GM15510 (cell line): Measurements from ENCODE around the gene GALNT7.

Experiments
- POLR2A ChIP-seq: IDR thresholded peaks from 3 replicates; pipeline ENCODE4 v1.6.1; 2011; ENCODE audit warnings: borderline replicate concordance; ENCODE audit not compliant: insufficient read length; ENCODE audit errors: extremely low read depth

Gene GALNT7

DNA sequence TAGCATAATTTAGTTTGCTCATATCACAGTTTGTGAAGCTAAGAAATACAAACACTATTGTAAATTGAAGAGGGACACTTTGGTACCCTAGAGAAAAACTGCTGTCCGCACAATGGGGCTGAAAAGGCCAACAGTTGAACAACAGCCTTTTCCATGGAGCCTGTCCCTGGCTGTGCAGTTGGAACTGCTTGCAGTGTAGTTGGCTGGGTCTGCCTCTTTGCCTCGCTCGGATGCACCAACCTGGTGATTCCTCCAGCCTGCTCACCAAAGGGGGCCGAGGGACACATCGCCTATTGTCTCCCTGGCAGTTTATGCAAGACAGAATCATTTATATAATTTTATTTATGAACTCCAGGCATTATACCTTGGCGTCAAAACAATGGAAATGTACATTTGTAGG, 16.5 kb upstream of the GALNT7 start:
- no peak for TF ChIP-seq POLR2A

DNA sequence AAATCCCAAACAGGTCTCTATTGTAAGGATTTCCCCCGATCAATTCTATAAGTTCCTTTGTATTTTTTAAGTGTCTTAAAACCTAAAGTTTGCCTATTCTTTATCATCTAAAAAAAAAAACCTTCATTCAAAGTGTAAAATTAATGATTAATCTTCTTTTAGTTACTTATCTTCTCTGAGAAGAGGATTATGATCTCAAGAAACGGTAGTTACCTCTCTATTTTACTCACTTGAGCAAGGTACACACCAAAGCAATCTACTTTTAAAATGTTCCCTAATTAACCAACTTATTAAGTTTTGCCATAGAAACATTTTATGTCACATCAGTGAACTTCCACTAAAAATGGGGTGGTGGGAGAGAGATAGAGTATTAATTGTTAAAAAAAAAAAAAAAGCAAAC, 15.2 kb upstream of the GALNT7 start:
- no peak for TF ChIP-seq POLR2A

DNA sequence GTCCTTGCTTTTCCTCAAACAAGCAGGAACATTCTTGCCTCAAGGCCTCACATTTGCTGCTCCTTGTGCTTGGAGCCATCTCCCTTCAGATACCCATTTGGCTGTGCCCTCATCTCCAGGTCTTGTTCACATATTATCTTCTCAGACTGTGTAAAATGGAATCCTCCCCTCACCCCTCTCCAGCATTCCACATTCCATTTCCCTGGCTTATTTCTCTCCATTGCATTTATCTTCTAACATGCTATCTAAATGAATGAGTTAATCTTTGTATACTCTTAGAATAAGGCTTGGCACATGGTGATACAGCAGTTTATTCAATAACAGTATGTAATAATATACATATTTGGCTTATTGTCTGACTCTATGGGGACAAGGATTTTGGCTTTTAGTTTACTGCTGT, 8.8 kb upstream of the GALNT7 start:
- TF ChIP-seq POLR2A, result no peak

DNA sequence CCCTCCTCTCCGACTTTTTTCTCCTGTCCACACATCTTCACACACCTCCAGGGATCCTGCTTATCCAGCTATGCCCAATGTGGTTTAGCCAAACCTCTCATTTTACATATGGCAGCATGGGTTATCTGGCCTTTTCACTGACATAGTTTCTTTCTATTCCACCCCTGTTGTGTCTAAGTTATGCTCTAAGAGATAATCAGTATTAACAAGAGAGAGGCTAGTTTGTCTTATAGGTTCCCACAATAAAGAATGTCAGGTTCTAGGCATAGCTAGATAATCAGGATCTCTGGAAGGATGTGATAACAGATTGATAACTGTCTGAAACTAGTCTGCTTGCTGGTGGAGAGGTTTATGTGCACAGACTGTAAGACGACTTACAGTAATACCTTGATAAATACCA, 7.7 kb upstream of the GALNT7 start:
- TF ChIP-seq POLR2A, result no peak

DNA sequence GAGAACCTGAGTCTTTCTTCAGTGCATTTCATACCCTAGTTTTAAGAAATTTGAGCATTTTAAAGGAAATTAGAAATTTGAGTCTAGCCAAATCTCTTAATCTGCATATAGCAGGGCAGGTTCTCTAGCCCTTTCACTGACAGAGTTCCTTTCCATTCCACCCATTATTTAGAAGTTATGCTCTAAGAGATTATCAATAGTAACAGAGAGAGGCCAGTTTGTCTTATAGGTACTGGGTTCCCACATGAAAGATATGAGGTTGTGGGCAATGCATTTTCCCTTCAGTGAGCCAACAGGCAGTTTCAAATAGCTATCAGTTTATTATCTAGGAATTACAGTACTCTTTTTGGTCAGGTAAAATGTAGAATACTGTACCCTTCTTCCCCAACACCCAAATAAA, 7.3 kb upstream of the GALNT7 start:
- no peak for TF ChIP-seq POLR2A

DNA sequence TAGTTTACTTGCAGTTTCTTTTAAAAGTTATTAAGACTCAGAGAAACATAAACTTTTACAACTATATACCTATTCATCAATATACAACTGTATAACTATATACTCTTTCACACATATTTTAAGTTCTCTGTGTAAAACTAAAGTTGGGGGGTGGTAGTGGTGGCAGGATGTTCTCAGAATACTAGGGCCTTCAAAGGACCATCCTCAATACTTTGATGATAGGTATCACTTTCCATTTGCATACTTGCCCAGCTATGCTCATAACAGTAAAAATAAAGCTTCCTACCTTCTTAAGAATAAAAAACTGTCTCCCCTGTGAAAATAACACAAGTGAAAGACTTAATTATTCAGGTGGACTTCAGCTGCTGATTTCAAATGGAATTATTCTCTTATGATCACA, 2.9 kb upstream of the GALNT7 start:
- TF ChIP-seq POLR2A, result no peak

DNA sequence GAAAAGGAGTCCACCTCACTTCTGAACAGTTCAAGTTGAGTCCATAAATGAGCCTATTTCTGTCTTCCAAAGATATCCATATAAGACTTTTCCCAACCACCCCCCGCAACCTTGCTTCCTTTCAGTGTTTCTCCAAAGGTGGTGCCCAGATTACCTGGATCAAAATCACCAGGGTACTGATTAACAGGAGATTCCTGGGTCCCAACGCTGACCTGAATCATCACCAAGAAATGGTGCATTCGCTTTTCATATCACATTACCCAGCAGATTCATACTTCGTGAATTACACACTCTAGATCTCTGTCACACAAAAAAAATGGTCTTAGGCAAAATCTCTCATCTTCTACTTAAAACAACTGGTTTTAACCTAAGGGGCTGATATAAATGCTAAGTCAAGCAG, 2.1 kb upstream of the GALNT7 start:
- no peak for TF ChIP-seq POLR2A

DNA sequence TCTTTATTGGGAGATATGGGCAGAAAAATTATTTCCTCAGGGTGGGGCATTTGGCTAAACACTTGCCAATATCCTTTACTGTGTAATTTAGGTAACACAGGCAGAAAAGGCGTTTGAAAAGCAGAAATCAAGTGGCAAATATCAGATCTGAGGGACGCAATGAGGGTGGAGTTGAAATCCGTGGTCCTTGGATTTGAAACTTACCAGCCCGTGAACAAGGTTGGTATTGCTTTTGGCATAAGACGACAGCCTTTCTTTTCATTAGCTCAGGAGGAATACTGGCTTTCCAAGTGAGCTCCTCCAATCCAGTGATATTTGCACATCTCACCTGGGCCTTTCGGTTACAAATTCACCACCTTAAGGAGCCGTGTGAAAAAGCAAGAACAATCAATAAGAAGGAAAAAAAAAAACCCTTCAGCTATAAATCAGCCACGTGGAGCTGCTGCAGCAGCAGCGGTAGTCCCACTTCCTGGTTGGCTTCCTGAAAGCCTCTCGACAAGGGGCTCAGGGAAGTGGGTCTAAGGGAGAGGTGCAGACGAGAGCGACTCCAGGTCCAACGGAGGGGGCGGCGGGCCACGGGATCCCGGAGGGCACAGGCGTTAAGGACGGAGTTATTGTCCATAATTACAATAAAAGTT, 734 bp upstream of the GALNT7 start:
- TF ChIP-seq POLR2A, result peak; percentile 28

DNA sequence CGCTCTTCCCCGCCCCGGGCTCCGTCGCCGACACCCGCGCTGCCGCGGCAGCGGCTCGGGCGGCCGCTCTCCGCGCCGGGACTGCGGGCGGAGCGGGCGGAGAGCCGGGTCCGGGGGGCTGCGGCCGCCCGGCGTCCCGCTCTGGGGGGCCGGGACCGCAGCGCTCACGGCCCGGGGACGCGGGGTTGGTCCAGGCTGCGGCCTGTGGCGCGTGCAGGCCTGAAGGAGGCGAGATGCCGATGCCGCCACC, 492 bp downstream of the GALNT7 start:
- no peak for TF ChIP-seq POLR2A

DNA sequence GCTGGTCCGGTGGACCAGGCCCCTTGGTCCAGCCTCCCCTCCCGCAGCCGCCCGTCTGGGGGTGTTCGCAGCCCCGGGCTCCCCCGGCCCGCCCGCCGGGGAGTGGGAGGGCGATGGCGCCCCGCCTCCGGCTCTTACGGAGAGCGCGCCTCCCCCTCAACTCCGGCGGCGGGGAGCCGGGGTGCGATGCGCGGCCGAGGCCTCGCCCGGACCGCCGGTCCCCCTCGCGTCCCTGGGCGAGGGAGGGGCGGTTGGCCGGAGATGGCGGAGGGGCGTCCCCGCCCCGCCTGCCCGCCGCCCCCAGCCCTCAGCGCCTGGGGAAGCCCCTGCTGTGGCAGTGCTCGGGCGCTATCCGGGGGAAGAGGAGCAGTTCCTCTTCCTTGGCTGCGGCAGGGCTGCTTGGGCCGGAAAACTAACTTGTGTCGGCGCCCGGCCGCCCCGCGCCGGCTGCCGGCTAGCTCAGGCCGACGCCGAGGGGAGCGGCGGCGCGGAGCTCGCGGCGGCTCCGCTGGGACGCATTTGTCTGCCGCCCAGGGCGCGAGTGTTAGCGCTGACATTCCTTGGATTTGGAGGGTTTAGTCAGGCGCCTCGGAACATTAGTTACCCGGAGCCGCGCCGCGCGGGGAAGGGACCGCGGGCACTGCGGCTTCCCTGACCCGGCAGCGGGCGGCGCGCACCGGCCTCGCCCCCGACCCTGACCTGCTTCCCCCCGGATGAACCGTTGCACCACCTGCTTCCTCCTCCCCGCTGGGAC, 994 bp downstream of the GALNT7 start:
- peak; percentile 58 for TF ChIP-seq POLR2A

DNA sequence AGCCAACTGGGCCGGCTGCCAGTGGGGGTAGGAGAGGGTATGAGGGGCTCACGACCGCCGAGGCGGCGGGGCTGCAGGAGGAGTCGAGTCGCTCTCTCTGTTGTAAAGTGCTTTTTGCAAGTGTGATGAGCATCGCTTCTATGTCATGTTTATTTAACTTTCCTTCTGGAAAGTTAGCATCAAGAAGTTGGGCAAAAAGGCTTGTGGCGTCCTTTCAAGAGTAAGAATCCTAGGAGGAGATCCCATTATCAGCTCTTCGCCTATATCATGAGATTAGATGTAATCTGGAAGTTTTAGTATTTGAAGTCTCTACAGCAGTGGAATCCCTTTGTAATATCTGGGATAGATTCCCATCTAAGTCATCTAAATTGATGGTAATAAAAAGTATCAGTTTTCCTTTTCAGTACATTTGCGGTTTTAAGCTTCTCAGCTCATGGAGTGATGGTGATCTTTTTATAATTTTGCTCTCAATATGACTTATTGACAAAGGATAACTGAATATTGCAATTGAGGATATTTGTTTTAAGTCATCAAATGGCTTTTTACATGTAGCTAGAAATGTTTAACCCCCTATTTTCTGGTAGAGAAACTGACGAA, 1.7 kb downstream of the GALNT7 start:
- TF ChIP-seq POLR2A, result no peak

DNA sequence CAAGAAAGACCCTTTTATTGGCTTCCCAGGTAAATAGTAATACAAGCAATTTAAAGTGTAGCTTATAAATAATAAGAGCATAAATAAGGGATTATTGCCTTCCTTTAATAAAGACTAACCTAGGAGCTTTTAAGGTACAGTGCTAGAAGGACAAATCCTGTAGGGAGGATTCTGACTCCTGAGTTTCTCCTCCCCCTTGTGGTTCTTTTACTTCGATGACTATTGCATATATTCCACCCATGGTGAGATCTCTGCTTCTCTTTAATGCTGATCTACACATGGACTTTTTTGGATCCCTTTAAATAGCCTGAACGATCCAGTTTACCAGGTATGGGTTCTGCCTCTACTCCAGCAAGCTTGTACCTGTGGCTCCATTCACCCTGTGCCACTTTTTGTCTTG, 2.5 kb downstream of the GALNT7 start:
- no peak for TF ChIP-seq POLR2A

DNA sequence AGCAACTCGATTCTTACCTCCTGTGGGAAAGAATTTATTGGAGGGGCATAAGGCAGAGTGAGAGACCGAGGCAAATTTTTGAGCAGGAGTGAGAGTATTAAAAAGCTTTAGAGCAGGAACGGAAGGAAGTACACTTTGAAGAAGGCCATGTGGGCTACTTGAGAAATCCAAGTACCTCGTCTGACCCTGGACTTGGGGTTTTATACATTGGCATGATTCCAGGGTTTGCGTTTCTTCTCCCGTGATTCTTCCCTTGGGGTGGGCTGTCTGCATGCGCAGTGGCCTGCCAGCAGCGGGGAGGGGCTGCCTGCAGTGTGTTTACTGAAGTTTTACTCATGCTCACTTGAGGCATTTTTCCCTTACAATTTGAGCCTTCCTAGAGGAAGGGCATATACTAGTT, 3.4 kb downstream of the GALNT7 start:
- no peak for TF ChIP-seq POLR2A

DNA sequence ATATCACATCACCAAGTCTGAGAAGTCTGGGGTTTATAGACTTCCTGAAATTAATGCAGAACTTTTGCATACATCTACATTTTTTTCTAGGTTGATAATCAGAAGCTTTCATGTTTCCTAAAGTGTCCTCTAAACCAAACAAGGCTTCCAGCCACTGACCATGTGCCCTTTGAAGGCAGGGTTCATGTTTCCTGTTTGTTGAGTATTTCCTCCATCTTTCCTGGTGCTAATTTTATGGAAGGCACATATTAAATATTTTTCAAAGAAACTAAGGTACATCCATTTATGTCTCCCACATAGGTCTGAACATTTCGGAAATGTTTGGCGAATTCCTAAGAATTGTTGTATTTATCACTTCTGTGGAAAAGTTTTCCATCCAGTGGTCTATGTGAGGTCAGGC, 5.6 kb downstream of the GALNT7 start:
- no peak for TF ChIP-seq POLR2A

DNA sequence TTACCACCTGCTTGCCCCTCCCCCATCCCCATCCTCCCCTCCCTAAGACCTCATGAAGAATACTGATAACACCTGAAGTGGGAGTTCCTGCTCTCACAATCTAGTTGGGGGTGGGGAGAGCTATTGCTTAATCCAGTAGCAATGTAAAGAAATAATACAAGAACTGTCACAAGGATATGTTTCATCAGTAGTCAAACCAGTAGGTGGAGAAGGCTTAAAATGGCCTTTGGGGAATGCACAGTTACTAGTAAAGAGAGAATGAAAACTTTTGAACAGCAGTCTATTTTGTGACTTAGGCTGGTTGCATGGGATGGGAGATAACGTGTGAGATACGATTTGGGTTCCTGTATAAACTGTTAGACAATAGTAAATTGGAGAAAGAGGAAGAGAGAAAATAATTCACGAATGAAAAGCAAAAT, 6.0 kb downstream of the GALNT7 start:
- no peak for TF ChIP-seq POLR2A

DNA sequence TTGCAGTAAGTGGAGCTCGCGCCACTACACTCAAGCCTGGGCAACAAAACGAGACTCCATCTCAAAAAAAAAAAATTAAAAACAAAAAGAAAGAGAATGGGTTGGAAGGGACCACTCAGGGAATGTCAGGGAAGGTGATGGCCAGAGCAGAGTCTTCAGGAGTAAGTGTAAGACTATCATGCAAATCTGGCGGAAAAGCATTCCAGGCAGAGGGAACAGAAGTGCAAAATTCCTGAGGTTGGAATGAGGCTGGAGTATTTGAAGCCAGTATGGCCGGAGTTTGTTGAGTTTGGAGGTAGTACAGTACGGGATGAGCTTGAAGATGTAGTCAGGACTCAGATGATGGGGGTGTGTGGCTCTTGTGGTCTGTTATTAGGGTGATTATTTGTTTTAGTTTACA, 7.4 kb downstream of the GALNT7 start:
- TF ChIP-seq POLR2A, result no peak

DNA sequence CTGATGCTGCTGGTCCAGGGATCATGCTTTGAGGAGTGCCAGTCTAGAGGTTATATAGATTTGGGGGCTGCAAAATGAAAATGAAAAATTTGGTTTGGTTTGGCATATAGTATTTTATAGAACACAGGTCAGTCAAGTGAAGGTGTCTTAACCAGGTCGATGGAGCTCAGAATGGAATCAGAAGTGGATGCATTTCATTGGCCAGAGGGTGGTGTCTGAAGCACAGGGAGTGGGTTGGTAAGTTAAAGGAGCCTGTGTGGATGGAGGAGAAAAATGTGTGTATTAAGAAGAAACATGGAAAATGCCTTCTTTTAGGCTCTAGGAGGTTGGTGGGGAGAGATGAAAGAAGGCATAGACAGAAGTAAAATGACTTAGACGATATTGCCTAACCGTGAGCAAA, 8.6 kb downstream of the GALNT7 start:
- no peak for TF ChIP-seq POLR2A

DNA sequence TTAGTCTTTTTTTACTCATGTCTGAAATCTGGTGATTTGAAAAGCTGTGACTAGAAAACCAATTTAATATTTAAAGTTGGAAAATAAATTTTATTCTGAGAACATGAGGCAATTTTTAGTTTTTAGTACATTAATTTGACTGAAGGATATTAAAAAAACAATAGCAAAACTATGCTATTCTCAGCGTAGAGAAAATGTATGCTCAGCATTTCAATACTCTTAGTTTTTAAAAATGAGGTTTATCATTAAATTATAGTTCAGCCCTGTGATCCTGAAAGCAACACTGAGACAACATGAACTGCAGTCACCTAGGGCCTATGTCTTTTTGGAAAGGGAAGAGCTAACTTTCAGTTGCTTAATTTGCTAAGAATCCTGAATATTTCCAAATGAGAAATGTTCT, 9.5 kb downstream of the GALNT7 start:
- no peak for TF ChIP-seq POLR2A

DNA sequence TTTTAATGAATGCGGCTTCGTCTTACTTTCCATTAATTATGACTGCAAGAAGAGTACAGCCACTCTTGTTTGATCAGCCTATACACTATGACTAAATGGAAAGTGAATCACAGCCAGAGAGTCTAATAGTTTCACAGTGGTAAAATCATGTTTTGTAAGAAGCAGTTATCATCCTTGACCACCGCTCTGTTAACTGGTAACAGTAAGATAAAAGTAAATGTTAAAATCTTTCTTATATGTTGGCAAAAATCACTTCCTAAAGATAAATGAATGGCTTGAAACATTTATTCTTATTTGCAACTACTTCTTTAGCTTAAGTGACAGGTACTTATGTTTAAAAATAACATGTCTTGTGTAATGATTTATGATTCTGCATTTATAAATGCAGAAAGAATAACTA, 13.2 kb downstream of the GALNT7 start:
- TF ChIP-seq POLR2A, result no peak
